DMS79 (cell line): ENCODE results near the gene OSBPL8.

Experiments used
- DNase-seq: peaks from one replicate; lab custom pipeline; 2025; lab: John Stamatoyannopoulos, UW

Gene OSBPL8

DNA sequence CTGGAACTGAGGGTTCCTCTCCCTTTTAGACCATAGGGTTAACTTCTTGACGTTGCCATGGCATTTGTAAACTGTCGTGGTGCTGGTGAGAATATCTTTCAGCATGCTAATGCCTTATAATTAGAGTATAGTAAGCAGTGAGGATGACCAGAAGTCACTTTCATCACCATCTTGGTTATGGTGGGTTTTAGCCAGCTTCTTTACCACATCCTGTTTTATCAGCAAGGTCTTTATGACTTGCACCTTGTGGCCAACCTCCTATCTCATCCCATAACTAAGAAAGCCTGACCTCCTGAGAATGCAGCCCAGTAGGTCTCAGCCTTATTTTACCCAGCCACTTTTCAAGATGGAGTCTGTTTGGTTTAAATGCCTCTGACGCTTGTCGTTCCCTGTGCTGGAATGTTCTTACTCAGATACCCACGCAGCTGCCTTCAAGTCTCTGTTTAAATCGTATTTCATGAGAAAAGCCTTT is 255.5 kb downstream of the OSBPL8 start:
- no peak for DNase-seq

DNA sequence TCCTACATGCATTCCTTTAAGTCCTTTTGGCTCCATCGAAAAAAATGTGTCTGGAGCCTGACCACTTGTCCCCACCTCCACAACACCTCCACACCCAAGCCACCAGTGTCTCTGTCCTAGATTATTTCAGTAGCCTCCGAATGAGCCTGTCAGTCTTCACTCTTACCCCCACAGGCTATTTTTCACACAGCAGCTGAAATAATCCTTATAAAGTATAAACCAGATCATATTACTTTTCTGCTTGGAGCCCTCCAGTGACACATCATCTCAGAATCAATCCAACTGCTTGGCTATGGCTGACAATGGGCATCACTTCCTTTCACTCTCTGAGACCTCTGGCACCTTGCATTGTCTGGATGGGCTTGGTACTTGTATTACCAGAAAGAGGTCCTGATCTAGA is 256.2 kb downstream of the OSBPL8 start:
- no peak for DNase-seq
